ENCODE results near the gene CCDC8.
"Not testable (repeated sequence)": the region's sequence is repeated elsewhere in the genome, so short reads cannot be mapped to it uniquely, and the experiment has no call there.

Gene CCDC8, protein sequence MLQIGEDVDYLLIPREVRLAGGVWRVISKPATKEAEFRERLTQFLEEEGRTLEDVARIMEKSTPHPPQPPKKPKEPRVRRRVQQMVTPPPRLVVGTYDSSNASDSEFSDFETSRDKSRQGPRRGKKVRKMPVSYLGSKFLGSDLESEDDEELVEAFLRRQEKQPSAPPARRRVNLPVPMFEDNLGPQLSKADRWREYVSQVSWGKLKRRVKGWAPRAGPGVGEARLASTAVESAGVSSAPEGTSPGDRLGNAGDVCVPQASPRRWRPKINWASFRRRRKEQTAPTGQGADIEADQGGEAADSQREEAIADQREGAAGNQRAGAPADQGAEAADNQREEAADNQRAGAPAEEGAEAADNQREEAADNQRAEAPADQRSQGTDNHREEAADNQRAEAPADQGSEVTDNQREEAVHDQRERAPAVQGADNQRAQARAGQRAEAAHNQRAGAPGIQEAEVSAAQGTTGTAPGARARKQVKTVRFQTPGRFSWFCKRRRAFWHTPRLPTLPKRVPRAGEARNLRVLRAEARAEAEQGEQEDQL

DNA sequence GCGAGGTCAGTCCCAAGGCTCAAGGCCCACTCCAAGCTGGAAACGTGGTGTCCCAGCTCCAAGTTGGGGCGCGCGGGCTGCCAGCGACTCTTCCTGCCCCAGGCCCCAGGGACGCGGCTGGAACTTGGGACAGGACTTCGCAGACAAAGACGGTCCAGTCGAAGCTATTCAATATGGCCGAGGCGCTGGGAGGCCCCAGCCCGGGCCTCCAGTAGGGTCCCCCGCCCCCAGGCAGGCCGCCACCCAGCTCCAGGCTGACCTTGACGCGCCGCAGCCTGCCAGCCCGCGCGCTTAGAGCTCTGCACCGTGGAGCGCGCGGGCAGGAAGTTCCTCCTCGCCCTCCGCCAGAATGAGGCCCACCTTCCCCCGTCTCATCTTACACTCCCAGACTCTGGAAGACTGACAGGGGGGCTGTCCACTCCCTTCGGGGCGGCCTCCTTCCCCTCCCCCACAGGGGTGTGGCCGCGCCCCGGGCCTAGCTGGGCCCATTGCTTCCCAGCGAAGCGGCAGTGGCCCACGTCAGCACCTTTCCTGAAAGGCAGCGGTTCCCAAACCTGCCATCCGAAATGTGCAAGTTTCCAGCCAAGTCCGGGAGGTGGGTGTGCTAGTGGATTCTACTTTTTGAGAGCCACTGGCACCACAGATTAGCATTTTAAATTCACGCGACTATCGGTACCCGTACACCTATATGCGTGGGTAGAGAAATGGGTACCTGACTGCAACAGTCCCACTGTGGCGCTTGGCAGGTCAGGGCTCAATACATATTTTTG is at the start of gene CCDC8:
TSS of gene CCDC8 (minus strand) at position 303 of the 770 bp plus-strand sequence. CDS start 754 bp downstream, outside the sequence.
- no peak for FAIRE-seq

DNA sequence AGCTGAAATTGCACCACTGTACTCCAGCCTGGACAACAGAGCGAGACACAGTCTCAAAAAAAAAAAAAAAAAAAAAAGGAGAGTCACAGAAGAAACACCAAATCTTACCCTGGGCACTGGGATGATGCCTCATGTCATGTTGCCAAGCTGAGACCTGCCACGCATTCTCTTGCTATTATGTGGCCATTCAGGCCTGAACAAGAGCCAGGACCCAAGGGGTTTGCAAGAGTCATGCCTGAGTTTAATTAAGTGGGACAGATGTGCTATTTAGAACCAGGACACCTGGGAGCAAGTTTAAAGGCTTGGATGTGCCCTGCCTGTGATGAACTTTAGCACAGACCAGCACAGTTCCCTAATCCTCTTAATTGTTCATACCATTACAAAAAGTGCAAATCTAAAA is 48.2 kb upstream of the CCDC8 start:
- no peak for FAIRE-seq

- no peak for FAIRE-seq
Measured at GRCh38 chr19:46460981-46461380, 47.6 kb upstream of the CCDC8 start.

DNA sequence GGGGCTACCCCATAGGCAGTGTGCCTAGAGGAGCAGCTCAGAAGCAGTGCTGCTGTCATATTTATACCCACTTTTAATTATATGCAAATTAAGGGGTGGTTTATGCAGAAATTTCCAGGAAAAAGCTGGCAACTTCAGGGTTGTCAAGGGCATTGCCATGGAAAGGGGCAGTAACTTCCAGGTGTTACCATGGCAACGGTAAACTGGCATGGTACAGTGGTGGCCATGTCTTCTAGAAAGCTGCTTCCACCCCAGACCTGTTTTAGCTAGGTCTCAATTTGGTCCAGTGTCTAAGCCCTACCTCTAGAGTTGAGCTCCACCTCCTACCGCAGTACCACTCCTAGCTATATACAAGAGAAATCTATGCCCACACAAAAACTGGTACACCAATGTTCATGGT is 46.7 kb upstream of the CCDC8 start:
- no peak for FAIRE-seq

DNA sequence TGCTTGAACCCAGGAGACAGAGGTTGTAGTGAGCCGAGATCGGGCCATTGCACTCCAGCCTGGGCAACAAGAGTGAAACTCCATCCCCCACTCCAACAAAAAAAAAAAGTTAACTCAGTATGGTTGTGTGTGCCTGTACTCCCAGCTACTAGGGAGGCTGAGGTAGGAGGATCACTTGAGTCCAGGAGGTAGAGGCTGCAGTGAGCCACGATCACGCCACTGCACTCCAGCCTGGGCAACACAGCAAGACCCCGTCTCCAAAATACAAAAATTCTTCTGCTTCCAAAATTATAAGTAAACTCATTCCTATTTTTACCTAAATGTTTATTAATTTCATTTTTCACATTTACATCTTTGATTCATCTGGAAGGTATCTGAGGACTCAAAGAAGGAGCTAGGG is 43.6 kb upstream of the CCDC8 start:
- FAIRE-seq = no peak

DNA sequence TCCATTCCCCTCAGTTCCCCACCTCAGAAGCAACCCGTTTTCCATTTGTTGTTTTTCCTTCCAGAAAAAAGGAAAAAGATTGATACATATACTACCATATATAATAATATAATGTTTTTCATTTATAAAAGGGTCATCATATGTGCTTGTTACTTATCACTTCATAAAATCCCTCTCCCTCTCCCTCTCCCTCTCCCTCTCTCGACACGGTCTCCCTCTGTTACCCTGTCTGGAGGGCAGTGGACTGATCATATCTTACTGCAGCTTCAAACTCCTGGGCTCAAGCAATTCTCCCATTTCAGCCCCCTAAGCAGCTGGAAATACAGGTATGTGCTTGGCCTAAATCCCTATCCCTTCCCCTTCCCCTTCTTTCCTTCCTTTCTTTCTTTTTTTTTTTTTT is 40.9 kb upstream of the CCDC8 start:
- FAIRE-seq = no peak

DNA sequence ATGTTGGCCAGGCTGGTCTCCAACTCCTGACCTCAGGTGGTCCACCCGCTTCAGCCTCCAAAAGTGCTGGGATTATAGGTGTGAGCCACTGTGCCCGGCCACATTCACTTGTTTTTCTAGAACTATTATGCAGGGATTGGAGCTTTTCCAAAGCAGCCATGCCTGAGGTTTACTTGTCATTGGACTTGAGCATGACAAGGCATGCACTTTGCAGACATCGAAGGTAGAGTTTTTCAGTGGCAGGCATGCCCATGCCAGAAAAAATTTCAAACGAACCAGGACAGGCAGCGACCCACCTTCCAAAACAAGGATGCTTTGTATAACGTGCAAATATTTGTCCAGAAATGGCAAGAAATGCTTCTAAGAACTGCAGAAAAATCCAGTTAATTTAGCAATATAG is 40.3 kb upstream of the CCDC8 start:
- FAIRE-seq = no peak

- FAIRE-seq = no peak
Measured at GRCh38 chr19:46452186-46452585, 38.8 kb upstream of the CCDC8 start.

GRCh38 chr19:46451352-46451751 is 38.0 kb upstream of the CCDC8 start:
- FAIRE-seq = no peak

GRCh38 chr19:46450737-46451136 is 37.4 kb upstream of the CCDC8 start:
- FAIRE-seq = no peak

DNA sequence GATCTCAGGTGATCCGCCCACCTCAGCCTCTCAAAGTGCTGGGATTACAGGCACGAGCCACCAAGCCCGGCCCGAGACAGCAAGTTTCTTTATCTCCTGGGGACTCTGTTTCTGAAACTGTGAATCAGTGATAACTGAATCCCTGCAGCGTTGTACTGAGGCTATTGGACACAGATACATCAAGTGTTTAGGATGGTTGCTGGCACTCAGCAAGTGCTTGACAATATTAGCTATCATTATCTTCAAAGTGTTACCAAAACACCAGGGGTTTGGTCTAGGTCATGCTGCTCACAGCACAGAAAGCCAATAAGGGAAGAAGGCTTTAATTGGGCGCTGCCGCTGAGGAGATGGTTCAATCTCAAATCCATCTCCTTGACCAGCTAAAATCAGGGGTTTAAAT is 35.9 kb upstream of the CCDC8 start:
- FAIRE-seq = no peak

DNA sequence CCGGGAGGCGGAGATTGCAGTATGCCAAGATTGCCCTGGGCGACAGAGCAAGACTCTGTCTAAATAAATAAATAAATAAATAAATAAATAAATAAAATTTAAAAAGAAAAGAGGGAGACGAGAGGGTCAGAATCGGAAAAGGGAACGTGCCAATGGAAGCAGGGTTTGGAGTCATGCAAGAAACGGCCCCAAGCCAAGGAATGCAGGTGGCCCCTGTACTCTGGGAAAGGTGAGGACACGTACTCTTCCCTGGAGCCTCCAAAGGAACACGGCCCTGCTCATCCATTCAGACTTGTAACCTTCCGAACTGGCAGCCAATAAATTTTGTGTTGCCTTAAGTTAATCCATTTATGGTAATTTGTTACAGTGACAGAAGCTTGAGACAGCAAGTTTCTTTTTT is 35.2 kb upstream of the CCDC8 start:
- no peak for FAIRE-seq

GRCh38 chr19:46447824-46448223 is 34.5 kb upstream of the CCDC8 start:
- FAIRE-seq = no peak

DNA sequence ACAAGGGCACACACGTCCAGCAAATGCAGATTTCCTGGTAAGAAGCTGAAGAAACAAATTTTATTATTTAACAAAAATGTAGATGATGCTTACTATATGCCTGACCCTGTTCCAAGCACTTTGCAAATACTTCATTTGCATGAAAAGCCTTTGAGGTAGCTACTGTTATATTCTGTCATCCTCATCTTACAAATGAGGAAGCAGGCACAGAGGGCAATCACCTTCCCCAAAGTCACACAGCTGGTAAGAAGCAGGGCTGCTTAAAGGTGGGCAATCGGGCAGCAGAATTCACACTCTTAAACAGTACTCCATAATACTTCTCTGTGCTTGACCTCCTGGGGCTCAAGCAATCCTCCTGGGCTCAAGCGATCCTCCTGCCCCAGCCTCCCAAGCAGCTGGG is 33.6 kb upstream of the CCDC8 start:
- no peak for FAIRE-seq

GRCh38 chr19:46446021-46446420 is 32.7 kb upstream of the CCDC8 start:
- no peak for FAIRE-seq

GRCh38 chr19:46442808-46443450 is 29.6 kb upstream of the CCDC8 start:
- no peak for FAIRE-seq

DNA sequence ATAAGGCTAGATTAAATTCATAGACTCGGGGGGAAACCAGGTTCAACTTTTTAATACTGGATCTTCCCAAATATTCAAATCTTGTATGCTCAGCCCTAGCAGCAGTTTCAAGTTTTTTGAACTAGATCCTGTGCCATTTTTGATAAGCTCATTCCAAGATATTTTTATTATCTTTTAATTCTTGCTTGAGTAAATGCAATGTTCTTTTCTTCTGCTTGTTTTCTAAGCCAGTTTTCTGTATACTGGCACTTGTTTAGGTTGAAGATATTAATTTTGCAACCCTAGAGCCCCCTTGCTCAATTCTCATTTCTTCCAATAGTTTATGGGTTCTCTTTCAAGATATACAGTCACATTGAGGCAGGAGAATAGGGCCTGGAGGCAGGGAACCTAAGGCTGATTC is 28.5 kb upstream of the CCDC8 start:
- no peak for FAIRE-seq

GRCh38 chr19:46435689-46436088 is 22.3 kb upstream of the CCDC8 start:
- not testable (repeated sequence) for FAIRE-seq

GRCh38 chr19:46435009-46435408 is 21.6 kb upstream of the CCDC8 start:
- no peak for FAIRE-seq

GRCh38 chr19:46433470-46433869 is 20.1 kb upstream of the CCDC8 start:
- not testable (repeated sequence) for FAIRE-seq

DNA sequence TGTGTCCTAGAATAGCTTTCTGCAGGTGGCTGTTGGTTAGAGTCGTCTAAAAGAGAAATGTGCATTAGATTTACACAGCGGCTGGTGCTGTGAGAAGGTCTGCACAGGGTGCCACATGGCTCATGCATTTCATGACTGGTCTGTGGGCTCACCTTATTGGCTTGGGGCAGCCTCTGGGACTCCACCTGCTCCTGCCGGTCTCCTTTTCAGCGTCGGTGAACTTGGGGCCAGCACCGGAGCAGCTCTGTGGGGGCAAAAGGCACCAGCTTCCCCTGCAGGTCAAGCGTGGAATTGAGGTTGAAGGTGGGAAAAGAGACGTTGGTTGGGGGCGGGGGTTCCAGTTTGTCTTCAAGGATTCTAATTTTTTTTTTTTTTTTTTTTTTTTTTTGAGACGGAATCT is 18.5 kb upstream of the CCDC8 start:
- no peak for FAIRE-seq

DNA sequence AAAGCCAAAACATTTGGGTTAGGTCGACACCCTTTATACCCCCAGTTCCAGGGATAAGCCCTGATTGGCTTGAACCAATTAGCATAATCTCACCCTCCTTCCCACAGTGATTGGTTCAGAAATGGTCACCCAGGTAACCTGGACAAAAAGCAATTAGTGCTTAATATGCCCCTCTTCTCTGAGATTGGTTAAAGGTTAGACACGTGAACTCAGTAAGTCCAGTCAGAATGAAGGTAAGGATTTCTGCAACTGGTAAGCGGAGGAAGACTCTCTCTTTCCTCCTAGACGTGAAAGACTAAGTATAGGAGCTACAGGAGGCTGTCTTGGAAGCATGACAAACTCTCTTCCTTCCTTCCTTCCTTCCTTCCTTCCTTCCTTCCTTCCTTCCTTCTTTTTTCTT is 16.6 kb upstream of the CCDC8 start:
- no peak for FAIRE-seq

Data from islet of Langerhans (tissue), 1 donor.